Measurements from ENCODE around the gene FGB. TPM values are rescaled to one million over a fixed set of nuclear protein-coding genes. Genes with fewer than 3 reads are reported as not detected.

FGB gene
- total RNA-seq, 1 experiment from 2014 or later = 2.0 TPM

DNA sequence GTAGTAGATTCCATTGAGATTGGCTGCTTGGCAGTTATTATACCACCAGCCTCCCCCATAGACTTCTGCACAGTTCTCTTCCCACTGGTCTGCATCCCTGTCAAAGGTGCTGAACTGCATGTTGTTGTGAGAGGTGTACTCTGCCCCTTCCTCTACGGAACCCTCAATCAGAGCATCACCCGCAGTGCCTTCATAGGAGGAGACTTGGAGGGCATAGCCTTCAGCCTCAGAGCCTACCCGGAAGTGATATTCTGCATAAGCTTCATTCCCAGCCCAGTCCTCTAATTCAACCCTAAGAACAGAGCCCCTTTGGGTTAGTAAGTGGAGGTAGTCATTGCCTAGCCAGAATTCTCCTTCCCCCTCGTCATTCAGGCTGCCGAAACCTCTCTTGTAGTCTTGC lies 21.4 kb downstream of the FGB start:
- no TSS peak for BruUV-seq (replicated peaks)
- ATAC-seq (no peak), DNase-seq (ENCODE audit: low read depth, low spot score) (no peak)
- ChIA-PET POLR2A (no interaction called here), CTCF (no interaction called here)
- no peaks in the 10 kb centered on the region for H3K4me1 ChIP-seq (ENCODE audit: control insufficient read depth, insufficient read depth, low read length)
- H3K4me3 ChIP-seq (ENCODE audit: low read depth in 2 of 2, low read length in 2 of 2) = no peak overlapping the region
- H3K36me3 ChIP-seq (ENCODE audit: control insufficient read depth, insufficient read depth, low read length) = no peaks in the 10 kb centered on the region
- no peak overlapping the region for H3K27ac ChIP-seq (ENCODE audit: low read length)
- no peaks in the 10 kb centered on the region for H3K27me3 ChIP-seq (ENCODE audit: control insufficient read depth, insufficient read depth, low read length)
- intact Hi-C loops (cut with micrococcal nuclease; ENCODE audit: unreplicated experiment) (no loop called here), in situ Hi-C loops (cut with HindIII; ENCODE audit: low pct_unique_long_range_greater_than_20kb, low sequenced_read_pairs) (no loop called here)
- no peaks in the 10 kb centered on the region for H3K9me3 ChIP-seq (ENCODE audit: control insufficient read depth, insufficient read depth, low read depth, low read length)
- TF ChIP-seq, protein P1, sequence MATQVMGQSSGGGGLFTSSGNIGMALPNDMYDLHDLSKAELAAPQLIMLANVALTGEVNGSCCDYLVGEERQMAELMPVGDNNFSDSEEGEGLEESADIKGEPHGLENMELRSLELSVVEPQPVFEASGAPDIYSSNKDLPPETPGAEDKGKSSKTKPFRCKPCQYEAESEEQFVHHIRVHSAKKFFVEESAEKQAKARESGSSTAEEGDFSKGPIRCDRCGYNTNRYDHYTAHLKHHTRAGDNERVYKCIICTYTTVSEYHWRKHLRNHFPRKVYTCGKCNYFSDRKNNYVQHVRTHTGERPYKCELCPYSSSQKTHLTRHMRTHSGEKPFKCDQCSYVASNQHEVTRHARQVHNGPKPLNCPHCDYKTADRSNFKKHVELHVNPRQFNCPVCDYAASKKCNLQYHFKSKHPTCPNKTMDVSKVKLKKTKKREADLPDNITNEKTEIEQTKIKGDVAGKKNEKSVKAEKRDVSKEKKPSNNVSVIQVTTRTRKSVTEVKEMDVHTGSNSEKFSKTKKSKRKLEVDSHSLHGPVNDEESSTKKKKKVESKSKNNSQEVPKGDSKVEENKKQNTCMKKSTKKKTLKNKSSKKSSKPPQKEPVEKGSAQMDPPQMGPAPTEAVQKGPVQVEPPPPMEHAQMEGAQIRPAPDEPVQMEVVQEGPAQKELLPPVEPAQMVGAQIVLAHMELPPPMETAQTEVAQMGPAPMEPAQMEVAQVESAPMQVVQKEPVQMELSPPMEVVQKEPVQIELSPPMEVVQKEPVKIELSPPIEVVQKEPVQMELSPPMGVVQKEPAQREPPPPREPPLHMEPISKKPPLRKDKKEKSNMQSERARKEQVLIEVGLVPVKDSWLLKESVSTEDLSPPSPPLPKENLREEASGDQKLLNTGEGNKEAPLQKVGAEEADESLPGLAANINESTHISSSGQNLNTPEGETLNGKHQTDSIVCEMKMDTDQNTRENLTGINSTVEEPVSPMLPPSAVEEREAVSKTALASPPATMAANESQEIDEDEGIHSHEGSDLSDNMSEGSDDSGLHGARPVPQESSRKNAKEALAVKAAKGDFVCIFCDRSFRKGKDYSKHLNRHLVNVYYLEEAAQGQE (IDR thresholded peaks at IDR 0.05; ENCODE audit: insufficient read depth in 1 of 2, low read depth in 2 of 2, low read length in 1 of 2) = no peak
- TF ChIP-seq TCF7L2 (IDR thresholded peaks at IDR 0.05; ENCODE audit: low read depth, low read length) (no peak), SIN3A (IDR thresholded peaks at IDR 0.05; ENCODE audit: borderline replicate concordance, insufficient read depth, low read depth, low read length) (no peak), POLR2AphosphoS5 (IDR thresholded peaks at IDR 0.05; ENCODE audit: low read depth, low read length) (no peak)
- TF ChIP-seq, protein P2, sequence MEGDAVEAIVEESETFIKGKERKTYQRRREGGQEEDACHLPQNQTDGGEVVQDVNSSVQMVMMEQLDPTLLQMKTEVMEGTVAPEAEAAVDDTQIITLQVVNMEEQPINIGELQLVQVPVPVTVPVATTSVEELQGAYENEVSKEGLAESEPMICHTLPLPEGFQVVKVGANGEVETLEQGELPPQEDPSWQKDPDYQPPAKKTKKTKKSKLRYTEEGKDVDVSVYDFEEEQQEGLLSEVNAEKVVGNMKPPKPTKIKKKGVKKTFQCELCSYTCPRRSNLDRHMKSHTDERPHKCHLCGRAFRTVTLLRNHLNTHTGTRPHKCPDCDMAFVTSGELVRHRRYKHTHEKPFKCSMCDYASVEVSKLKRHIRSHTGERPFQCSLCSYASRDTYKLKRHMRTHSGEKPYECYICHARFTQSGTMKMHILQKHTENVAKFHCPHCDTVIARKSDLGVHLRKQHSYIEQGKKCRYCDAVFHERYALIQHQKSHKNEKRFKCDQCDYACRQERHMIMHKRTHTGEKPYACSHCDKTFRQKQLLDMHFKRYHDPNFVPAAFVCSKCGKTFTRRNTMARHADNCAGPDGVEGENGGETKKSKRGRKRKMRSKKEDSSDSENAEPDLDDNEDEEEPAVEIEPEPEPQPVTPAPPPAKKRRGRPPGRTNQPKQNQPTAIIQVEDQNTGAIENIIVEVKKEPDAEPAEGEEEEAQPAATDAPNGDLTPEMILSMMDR (IDR thresholded peaks at IDR 0.05) = no peak

DNA sequence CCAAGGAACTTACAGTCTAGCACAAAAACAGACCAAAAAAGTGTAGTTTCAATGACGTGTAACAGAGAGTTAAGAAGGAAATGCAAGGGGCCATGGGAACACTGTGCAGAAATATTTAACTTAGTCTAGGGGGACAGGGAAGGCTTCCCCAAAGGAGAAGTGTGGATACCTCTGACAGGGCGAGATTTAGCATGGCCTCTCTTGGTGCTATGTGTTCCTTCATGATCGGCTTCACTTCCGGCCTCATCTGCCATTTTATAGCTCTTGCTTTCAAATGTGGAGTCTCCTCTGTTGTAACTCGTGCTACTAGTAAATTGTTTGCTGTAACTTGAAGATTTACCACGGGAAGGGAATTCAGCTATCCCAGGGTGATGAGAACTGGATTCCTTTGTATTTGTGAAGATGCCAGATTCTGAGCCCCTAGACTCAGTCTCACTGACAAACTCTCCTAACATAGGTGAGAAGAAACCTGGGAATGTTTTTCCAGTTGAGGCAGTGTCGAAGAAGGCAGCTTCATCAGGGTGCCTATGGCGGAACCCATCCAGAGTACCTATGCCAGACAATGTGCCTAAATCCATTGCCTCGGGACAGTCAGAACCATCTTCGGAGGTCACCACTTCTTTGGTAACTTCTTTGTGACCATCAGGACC lies 22.7 kb downstream of the FGB start:
- H3K36me3 ChIP-seq (ENCODE audit: control insufficient read depth, insufficient read depth, low read length) = no peaks in the 10 kb centered on the region
- H3K4me1 ChIP-seq (ENCODE audit: control insufficient read depth, insufficient read depth, low read length) = no peaks in the 10 kb centered on the region
- H3K9me3 ChIP-seq (ENCODE audit: control insufficient read depth, insufficient read depth, low read depth, low read length) = no peaks in the 10 kb centered on the region
- DNase-seq (ENCODE audit: low read depth, low spot score) (no peak), ATAC-seq (no peak)
- TF ChIP-seq, protein P2 (IDR thresholded peaks at IDR 0.05) = no peak
- TF ChIP-seq TCF7L2 (IDR thresholded peaks at IDR 0.05; ENCODE audit: low read depth, low read length) (no peak), POLR2AphosphoS5 (IDR thresholded peaks at IDR 0.05; ENCODE audit: low read depth, low read length) (no peak), SIN3A (IDR thresholded peaks at IDR 0.05; ENCODE audit: borderline replicate concordance, insufficient read depth, low read depth, low read length) (no peak)
- TF ChIP-seq, protein P1 (IDR thresholded peaks at IDR 0.05; ENCODE audit: insufficient read depth in 1 of 2, low read depth in 2 of 2, low read length in 1 of 2) = no peak
- in situ Hi-C loops (cut with HindIII; ENCODE audit: low pct_unique_long_range_greater_than_20kb, low sequenced_read_pairs) = no loop called here
- POLR2A ChIA-PET = no interaction called here
- intact Hi-C loops (cut with micrococcal nuclease; ENCODE audit: unreplicated experiment) = no loop called here
- H3K4me3 ChIP-seq (ENCODE audit: low read depth in 2 of 2, low read length in 2 of 2) = no peak overlapping the region
- H3K27ac ChIP-seq (ENCODE audit: low read length) = no peak overlapping the region
- no peaks in the 10 kb centered on the region for H3K27me3 ChIP-seq (ENCODE audit: control insufficient read depth, insufficient read depth, low read length)
- no TSS peak for BruUV-seq (replicated peaks)
- CTCF ChIA-PET = no interaction called here
